BLaER1 treated with 17β-estradiol and CSF1 and Interleukin-3, amounts not matched to agents 10 nM and 100 nM (cell line): ENCODE results near the gene UBE2V1.

Source experiments
- H3K27ac ChIP-seq, 11 experiments: shearing (Covaris generic); formaldehyde crosslinking; 2 replicates each; pipeline ENCODE4 v1.8.1; 2022
- H3K27me3 ChIP-seq, 11 experiments: shearing (Covaris generic); formaldehyde crosslinking; 2 replicates each; pipeline ENCODE4 v1.8.1; 2022
- H3K36me3 ChIP-seq, 11 experiments: shearing (Covaris generic); formaldehyde crosslinking; 2 replicates each; pipeline ENCODE4 v1.8.1; 2022
- H3K4me1 ChIP-seq, 10 experiments: shearing (Covaris generic); formaldehyde crosslinking; 2 replicates each; pipeline ENCODE4 v1.8.1; 2022
- H3K4me2 ChIP-seq, 11 experiments: shearing (Covaris generic); formaldehyde crosslinking; 2 replicates each; pipeline ENCODE4 v1.8.1; 2022
- H3K4me3 ChIP-seq, 10 experiments: shearing (Covaris generic); formaldehyde crosslinking; 2 replicates each; pipeline ENCODE4 v1.8.1; 2022
- H3K9ac ChIP-seq, 11 experiments: shearing (Covaris generic); formaldehyde crosslinking; 2 replicates each; pipeline ENCODE4 v1.8.1; 2022
- H3K9me3 ChIP-seq, 11 experiments: shearing (Covaris generic); formaldehyde crosslinking; replicated peaks in 1 of 11; 2 replicates each; pipeline ENCODE4 v1.8.1; 2022
- H4K20me1 ChIP-seq, 11 experiments: shearing (Covaris generic); formaldehyde crosslinking; 2 replicates each; pipeline ENCODE4 v1.8.1; 2022
- Cebpa-rat ChIP-seq, 11 experiments: shearing (Covaris generic); IDR thresholded peaks; 2 replicates each; pipeline ENCODE4 v1.8.1; 2022

The UBE2V1 gene

DNA sequence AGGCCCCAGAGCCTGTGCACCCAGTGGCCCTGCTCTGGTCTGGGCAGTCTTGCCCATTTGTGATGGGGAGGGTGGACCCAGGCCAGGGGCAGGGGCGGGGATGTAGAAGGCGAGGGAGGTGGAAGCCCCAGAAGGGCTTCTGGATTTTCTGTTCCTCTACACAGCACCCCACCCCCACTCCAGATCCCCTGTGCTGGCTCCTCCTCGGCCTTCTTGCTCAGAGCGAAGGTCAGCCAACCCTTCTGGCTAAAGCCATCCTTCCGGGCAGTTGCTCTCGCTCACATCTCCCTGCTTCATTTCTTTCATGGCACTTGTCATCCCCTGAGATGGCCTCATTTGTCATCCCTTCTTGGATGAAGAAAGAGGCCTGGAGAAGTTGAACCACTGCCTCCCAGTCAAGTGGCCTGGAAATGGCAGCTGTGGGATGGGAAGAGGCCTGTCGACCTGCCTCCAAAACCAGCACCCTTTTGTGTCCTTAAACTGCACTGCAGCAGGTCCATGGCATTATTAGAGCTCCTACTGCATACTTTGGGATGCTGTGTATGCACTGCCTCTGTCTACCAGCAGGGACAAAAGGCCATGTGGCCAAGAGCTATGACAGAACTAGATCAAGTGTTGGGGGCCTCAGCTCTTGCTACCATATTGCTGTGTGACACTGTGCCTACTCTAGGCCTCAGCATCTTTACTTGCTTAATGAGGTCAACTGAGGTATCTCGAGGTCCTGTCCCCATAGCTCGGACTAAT, 20.7 kb upstream of the UBE2V1 start:
- Histone ChIP-seq H3K9me3 (no peaks in the 10 kb centered on the region), H3K27me3 (no peaks in the 10 kb centered on the region), H3K4me1 (peaks cover 0 to 18% (median 4%) of the 10 kb centered on the region in 10 experiments; a peak in 14 of 20 replicates), H3K27ac (no peak overlapping the region), H4K20me1 (peaks cover 12 to 95% (median 66%) of the 10 kb centered on the region in 11 experiments; a peak in 19 of 22 replicates), H3K4me2 (no peak overlapping the region), H3K9ac (no peak overlapping the region), H3K36me3 (peaks cover 83 to 100% (median 98%) of the 10 kb centered on the region in 11 experiments), H3K4me3 (no peak overlapping the region)
- TF ChIP-seq Cebpa-rat (IDR thresholded peaks at IDR 0.05): no peak

DNA sequence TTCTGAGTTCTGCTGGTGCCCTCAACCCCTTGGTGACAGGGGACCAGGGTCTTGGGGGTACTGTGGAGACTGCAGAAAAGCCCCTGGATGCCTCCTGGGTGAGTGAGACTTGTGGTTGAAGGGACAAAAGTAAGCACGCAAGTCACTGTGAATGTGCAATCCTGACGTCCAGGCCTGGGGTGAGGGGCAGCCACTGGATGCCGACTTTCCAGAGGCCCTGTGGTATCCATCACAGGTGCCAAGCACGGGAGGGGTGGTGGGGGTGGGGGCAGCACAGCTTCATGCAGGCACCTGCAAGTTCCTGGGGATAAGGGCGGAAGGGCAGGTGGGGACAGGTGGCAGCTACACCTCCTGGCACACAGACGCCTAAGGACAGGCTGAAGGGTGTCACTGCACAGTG, 20.1 kb upstream of the UBE2V1 start:
- Histone ChIP-seq H4K20me1 (peaks cover 6 to 91% (median 60%) of the 10 kb centered on the region in 11 experiments; a peak in 18 of 22 replicates), H3K27me3 (no peaks in the 10 kb centered on the region), H3K4me3 (no peak overlapping the region), H3K4me1 (peaks cover 0 to 12% (median 0%) of the 10 kb centered on the region in 10 experiments; a peak in 5 of 20 replicates), H3K27ac (no peak overlapping the region), H3K36me3 (peaks cover 89 to 100% (median 98%) of the 10 kb centered on the region in 11 experiments), H3K9ac (no peak overlapping the region), H3K4me2 (no peak overlapping the region), H3K9me3 (no peaks in the 10 kb centered on the region)
- no peak for TF ChIP-seq Cebpa-rat (IDR thresholded peaks at IDR 0.05)

GRCh38 chr20:50130995-50131394, 18.0 kb upstream of the UBE2V1 start:
- Histone ChIP-seq H3K4me2 (no peak overlapping the region), H3K9me3 (no peaks in the 10 kb centered on the region), H3K4me1 (no peaks in the 10 kb centered on the region), H3K36me3 (peaks cover 87 to 100% (median 99%) of the 10 kb centered on the region in 11 experiments), H4K20me1 (peaks cover 5 to 74% (median 53%) of the 10 kb centered on the region in 11 experiments; a peak in 17 of 22 replicates), H3K27me3 (no peaks in the 10 kb centered on the region), H3K4me3 (no peak overlapping the region), H3K27ac (no peak overlapping the region), H3K9ac (no peak overlapping the region)
- TF ChIP-seq Cebpa-rat (IDR thresholded peaks at IDR 0.05): no peak

DNA sequence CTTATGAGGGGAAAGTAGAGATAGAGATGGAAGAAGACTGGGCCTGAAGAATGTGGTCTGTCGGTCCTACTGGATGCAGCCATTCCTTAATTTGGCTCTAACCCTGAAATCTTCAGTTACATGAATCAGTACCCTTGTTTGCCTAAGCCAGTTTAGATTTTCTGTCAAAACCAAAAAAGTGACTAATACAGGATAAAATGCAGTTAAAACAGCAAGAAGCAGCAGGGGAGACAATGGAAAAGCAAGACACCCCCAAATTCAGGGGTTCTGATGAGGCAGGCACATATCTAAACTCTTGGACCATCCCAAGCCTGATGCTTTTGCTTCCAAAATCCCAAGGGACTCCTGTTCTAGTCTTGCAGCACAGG, 17.4 kb upstream of the UBE2V1 start:
- Histone ChIP-seq H4K20me1 (peaks cover 5 to 70% (median 50%) of the 10 kb centered on the region in 11 experiments; a peak in 16 of 22 replicates), H3K4me3 (no peak overlapping the region), H3K4me1 (no peaks in the 10 kb centered on the region), H3K4me2 (no peak overlapping the region), H3K27ac (no peak overlapping the region), H3K9ac (no peak overlapping the region), H3K27me3 (no peaks in the 10 kb centered on the region), H3K36me3 (peaks cover 89 to 100% (median 99%) of the 10 kb centered on the region in 11 experiments), H3K9me3 (no peaks in the 10 kb centered on the region)
- no peak for TF ChIP-seq Cebpa-rat (IDR thresholded peaks at IDR 0.05)

GRCh38 chr20:50129662-50130355, 16.9 kb upstream of the UBE2V1 start:
- Histone ChIP-seq H3K9ac (no peak overlapping the region), H3K4me1 (no peaks in the 10 kb centered on the region), H3K4me2 (no peak overlapping the region), H4K20me1 (peaks cover 5 to 67% (median 46%) of the 10 kb centered on the region in 11 experiments; a peak in 16 of 22 replicates), H3K4me3 (no peak overlapping the region), H3K9me3 (no peaks in the 10 kb centered on the region), H3K27ac (no peak overlapping the region), H3K27me3 (no peaks in the 10 kb centered on the region), H3K36me3 (peaks cover 89 to 100% (median 99%) of the 10 kb centered on the region in 11 experiments)
- TF ChIP-seq Cebpa-rat (IDR thresholded peaks at IDR 0.05): no peak

DNA sequence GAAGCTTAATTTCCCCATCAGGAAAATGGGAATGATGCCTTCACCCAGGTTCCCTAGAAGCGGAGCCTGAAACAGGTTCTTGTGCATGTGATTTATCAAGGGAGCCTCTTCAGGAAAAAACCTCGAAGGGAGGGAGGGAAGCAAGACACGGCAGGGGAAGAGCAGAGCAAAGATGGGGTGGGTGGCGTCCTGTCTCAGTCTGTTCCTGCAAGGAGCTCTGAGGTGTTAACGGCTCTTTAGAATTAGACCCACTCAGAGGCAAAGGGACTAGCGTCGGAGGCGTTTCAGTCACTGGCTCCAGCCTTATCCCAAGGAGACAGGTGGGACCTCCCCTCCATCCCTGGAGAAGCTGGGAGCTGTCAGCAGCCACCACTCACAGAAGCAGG, 15.6 kb upstream of the UBE2V1 start:
- H3K4me2 ChIP-seq: no peak overlapping the region
- no peaks in the 10 kb centered on the region for H3K9me3 ChIP-seq
- no peak for TF ChIP-seq Cebpa-rat (IDR thresholded peaks at IDR 0.05)
- no peaks in the 10 kb centered on the region for H3K27me3 ChIP-seq
- no peak overlapping the region for H3K4me3 ChIP-seq
- H3K4me1 ChIP-seq: no peaks in the 10 kb centered on the region
- H3K27ac ChIP-seq: no peak overlapping the region
- H3K36me3 ChIP-seq: peaks cover 91 to 100% (median 99%) of the 10 kb centered on the region in 11 experiments
- no peak overlapping the region for H3K9ac ChIP-seq
- peaks cover 5 to 56% (median 37%) of the 10 kb centered on the region in 11 experiments; a peak in 16 of 22 replicates for H4K20me1 ChIP-seq

- Histone ChIP-seq H3K9me3 (no peaks in the 10 kb centered on the region), H3K27ac (no peak overlapping the region), H3K4me1 (no peaks in the 10 kb centered on the region), H4K20me1 (peaks cover 5 to 49% (median 30%) of the 10 kb centered on the region in 11 experiments; a peak in 14 of 22 replicates), H3K27me3 (no peaks in the 10 kb centered on the region), H3K4me3 (no peak overlapping the region), H3K9ac (no peak overlapping the region), H3K4me2 (no peak overlapping the region), H3K36me3 (peaks cover 91 to 100% (median 98%) of the 10 kb centered on the region in 11 experiments)
- TF ChIP-seq Cebpa-rat (IDR thresholded peaks at IDR 0.05): no peak
These were observed 14.9 kb upstream of the UBE2V1 start for GRCh38 chr20:50127587-50128519.

- Histone ChIP-seq H3K4me3 (no peak overlapping the region), H4K20me1 (peaks cover 0 to 38% (median 26%) of the 10 kb centered on the region in 11 experiments; a peak in 13 of 22 replicates), H3K9me3 (no peaks in the 10 kb centered on the region), H3K9ac (peak overlapping the region in 3 of 11 experiments; percentile 8 to 17 (median 13); a peak in 2 of 22 replicates), H3K4me1 (no peaks in the 10 kb centered on the region), H3K4me2 (no peak overlapping the region), H3K36me3 (peaks cover 80 to 94% (median 90%) of the 10 kb centered on the region in 11 experiments), H3K27ac (no peak overlapping the region), H3K27me3 (no peaks in the 10 kb centered on the region)
- TF ChIP-seq Cebpa-rat (IDR thresholded peaks at IDR 0.05): no peak
These were observed 13.7 kb upstream of the UBE2V1 start for GRCh38 chr20:50126662-50127061.
